ENCODE measurements around the gene AQP3. TPM values are rescaled to one million over a fixed set of nuclear protein-coding genes. Genes with fewer than 3 reads are reported as not detected.

The AQP3 gene
- total and polyA plus RNA-seq, 2 experiments from 2014 or later = 0.29 TPM; not detected in 1

DNA sequence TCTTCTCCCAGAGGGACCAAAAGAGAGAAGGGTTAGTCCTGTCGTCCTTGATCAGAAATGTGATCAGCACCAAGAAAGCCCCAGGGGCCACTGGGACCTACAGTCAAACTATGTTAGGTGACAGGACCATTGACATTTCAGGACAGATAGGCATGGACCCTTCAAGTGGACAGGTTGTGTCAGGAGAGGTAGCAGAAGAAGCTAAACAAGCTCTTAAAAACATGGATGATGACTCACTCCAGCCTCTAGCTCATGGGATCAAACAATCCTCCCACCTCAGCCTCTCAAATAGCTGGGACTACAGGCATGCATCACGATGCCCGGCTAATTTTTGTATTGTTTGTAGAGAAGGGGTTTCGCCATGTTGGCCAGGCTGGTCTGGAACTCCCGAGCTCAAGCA is 2.3 kb upstream of the AQP3 start:
- H3K27me3 ChIP-seq (replicated peaks; ENCODE audit: insufficient read depth) = no peaks in the 10 kb centered on the region
- H3K79me2 ChIP-seq (ENCODE audit: insufficient read depth) = no peaks in the 10 kb centered on the region
- H3K9me2 ChIP-seq (ENCODE audit: insufficient read depth) = no peaks in the 10 kb centered on the region
- H3K9me3 ChIP-seq (ENCODE audit: low read depth) = no peaks in the 10 kb centered on the region
- H3K4me3 ChIP-seq = no peak overlapping the region
- H3K4me2 ChIP-seq (ENCODE audit: unreplicated experiment) = no peak overlapping the region
- peaks cover 6% of the 10 kb centered on the region; the same call in 1 of the 2 replicates for H3K4me1 ChIP-seq (ENCODE audit: insufficient read depth)
- no peaks in the 10 kb centered on the region for H3K36me3 ChIP-seq (ENCODE audit: low read depth)
- TF ChIP-seq EZH2 (IDR thresholded peaks at IDR 0.05; ENCODE audit: insufficient read depth, poor library complexity, severe bottlenecking) (no peak), EZH2phosphoT487 (IDR thresholded peaks at IDR 0.05; ENCODE audit: insufficient read depth, low read depth) (no peak)
- DNase-seq = no peak
- no peak overlapping the region for H2AFZ ChIP-seq
- in situ Hi-C loops (cut with MboI) = loop anchor here (25.0 kb wide), 1 partner anchor 362 kb away; the partner anchor contains the start of gene SMU1
- WGBS, 2 experiments (ENCODE audit: low coverage in 1 of 2, low lambda C conversion rate in 2 of 2, missing lambda C conversion rate in 2 of 2) = 79 to 80% methylated on average over 5 of the region's 5 CpGs
- no peaks in the 10 kb centered on the region for H3F3A ChIP-seq (ENCODE audit: insufficient read depth)
- H3K9ac ChIP-seq = no peak overlapping the region
- H3K27ac ChIP-seq = no peak overlapping the region
- H4K20me1 ChIP-seq (ENCODE audit: insufficient read depth) = no peaks in the 10 kb centered on the region

DNA sequence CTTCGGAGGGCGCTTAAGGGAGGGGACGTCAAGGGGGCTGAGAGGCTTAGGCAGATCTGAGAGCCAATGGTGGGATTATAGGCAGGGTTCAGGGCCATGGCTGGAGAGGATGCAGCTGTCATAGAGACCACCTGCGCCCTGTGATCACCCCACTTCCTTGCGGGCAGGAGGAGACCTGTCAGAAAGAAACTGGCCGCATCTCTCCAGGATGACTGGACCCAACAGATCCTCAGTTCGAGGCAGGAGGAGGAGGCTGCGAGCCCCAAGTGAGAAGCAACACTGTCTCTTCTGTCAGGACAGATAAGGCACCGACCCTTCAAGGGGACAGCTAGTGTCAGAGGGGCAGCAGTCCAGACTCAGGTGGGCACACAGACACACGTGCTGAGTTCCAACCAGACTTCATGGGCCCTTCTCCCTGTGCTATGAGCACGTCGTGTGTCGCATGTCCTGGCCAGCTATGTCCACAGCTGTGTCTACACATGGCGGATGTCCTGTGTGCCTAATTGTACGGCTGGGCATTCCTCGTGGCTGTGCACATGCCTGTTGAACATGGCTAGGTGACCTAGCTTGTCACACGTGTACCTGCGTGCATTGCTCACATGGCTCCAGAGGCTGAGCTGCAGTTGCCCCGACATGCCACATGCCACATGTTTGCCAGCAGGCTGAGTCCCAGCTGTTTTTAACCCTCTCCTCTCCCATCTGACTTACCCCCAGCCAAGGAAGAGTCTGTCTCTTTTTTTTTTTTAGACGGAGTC is 583 bp upstream of the AQP3 start:
- 27 to 28% methylated on average over 20 of the region's 20 CpGs for WGBS, 2 experiments (ENCODE audit: low coverage in 1 of 2, low lambda C conversion rate in 2 of 2, missing lambda C conversion rate in 2 of 2)
- no peaks in the 10 kb centered on the region for H4K20me1 ChIP-seq (ENCODE audit: insufficient read depth)
- no peaks in the 10 kb centered on the region for H3F3A ChIP-seq (ENCODE audit: insufficient read depth)
- no peak overlapping the region for H3K9ac ChIP-seq
- H3K4me2 ChIP-seq (ENCODE audit: unreplicated experiment) = peak overlapping the region; percentile 73
- no peaks in the 10 kb centered on the region for H3K9me2 ChIP-seq (ENCODE audit: insufficient read depth)
- peak overlapping the region; percentile 71 for H3K4me3 ChIP-seq
- peak; percentile 35 for DNase-seq
- no peak overlapping the region for H3K27ac ChIP-seq
- H3K4me1 ChIP-seq (ENCODE audit: insufficient read depth) = peaks cover 6% of the 10 kb centered on the region; the same call in 1 of the 2 replicates
- TF ChIP-seq EZH2 (IDR thresholded peaks at IDR 0.05; ENCODE audit: insufficient read depth, poor library complexity, severe bottlenecking) = no peak
- no peak for TF ChIP-seq EZH2phosphoT487 (IDR thresholded peaks at IDR 0.05; ENCODE audit: insufficient read depth, low read depth)
- no peaks in the 10 kb centered on the region for H3K27me3 ChIP-seq (replicated peaks; ENCODE audit: insufficient read depth)
- H2AFZ ChIP-seq = peak overlapping the region; percentile 76
- no peaks in the 10 kb centered on the region for H3K9me3 ChIP-seq (ENCODE audit: low read depth)
- in situ Hi-C loops (cut with MboI) = no loop called here
- H3K79me2 ChIP-seq (ENCODE audit: insufficient read depth) = no peaks in the 10 kb centered on the region
- H3K36me3 ChIP-seq (ENCODE audit: low read depth) = no peaks in the 10 kb centered on the region

DNA sequence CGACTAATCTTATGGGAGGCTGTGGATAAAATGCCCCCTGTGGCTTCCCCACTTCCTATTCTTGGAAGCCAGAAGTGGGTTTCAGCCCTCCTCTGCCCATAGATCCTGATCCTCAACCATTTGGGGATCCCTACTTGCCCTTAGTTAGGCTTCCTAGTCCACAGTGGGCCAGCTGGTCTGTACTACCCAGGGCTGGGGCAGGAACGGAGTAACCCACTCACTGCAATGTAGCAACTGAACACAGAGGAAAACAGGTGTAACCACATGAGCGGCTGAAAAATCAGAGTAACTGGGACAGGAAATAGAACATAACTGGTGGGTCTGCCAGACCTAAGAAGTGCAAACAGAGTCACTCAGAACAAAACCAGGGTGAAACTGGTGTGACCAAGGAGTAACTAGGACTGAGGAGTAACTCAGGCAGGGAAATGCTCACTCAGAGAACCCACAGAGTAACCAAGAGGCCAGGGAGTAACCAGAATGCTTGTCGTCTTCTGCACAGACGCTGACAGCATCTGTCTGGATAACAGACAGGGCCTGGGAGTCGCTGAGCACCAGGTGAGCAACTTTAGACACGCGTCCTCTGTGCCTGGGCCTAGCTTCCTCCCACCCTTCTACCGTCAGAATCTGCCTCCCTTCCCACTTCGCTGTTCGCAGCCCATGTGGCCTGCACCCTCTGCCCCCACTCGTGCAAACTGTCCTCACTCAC is 1.0 kb downstream of the AQP3 start:
- Histone ChIP-seq H3K9me3 (ENCODE audit: low read depth) (no peaks in the 10 kb centered on the region), H3K4me3 (no peak overlapping the region), H3F3A (ENCODE audit: insufficient read depth) (no peaks in the 10 kb centered on the region), H3K79me2 (ENCODE audit: insufficient read depth) (no peaks in the 10 kb centered on the region), H3K4me2 (ENCODE audit: unreplicated experiment) (peak overlapping the region; percentile 73), H4K20me1 (ENCODE audit: insufficient read depth) (no peaks in the 10 kb centered on the region), H2AFZ (peak overlapping the region; percentile 76), H3K9me2 (ENCODE audit: insufficient read depth) (no peaks in the 10 kb centered on the region), H3K4me1 (ENCODE audit: insufficient read depth) (peaks cover 6% of the 10 kb centered on the region; the same call in 1 of the 2 replicates), H3K9ac (no peak overlapping the region), H3K36me3 (ENCODE audit: low read depth) (no peaks in the 10 kb centered on the region), H3K27ac (no peak overlapping the region), H3K27me3 (replicated peaks; ENCODE audit: insufficient read depth) (no peaks in the 10 kb centered on the region)
- WGBS, 2 experiments (ENCODE audit: low coverage in 1 of 2, low lambda C conversion rate in 2 of 2, missing lambda C conversion rate in 2 of 2) = 81 to 82% methylated on average over 12 of the region's 12 CpGs
- in situ Hi-C loops (cut with MboI) = no loop called here
- DNase-seq = no peak
- TF ChIP-seq EZH2 (IDR thresholded peaks at IDR 0.05; ENCODE audit: insufficient read depth, poor library complexity, severe bottlenecking) = no peak
- TF ChIP-seq EZH2phosphoT487 (IDR thresholded peaks at IDR 0.05; ENCODE audit: insufficient read depth, low read depth) = no peak

DNA sequence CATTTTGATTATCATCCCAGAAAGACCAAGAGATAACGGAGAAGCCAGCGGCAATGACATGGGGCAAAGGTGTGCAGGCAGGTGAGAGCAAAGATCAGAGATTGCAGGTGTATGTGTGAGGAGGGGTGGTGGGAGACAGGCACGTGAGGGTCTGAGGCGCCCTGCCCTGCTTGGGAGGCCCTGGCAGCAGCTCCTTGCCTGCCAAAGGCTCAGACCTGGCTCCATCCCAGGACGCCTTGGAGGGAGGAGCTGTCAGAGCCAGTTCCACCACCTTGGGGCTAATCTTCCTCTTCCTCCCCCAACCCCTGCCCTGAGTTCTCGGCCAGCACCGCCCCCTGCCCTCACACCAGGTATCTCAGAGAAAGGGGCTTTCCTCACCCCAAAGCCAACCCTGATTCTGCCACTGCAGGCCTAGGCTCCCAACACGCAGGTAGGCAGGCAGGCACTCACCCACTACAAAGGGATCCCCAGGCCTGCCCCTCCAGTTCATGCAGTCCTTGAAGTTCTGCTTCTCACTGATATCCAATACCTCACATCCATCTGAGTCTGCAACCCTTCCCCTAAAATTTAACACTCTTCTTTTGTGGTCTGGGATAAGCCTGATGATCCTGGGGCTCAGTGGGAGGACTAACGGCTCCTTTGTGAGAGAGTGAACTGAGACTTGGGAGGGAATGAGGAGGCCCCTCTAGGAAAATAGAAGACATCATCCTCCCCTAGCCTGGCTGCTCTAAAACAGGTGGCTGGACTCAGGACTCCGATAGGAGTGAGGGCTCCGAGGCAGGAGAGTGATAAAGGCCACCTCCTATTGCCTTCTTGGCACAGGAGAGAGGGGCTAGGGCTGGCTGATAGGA is 1.8 kb downstream of the AQP3 start:
- H3K4me2 ChIP-seq (ENCODE audit: unreplicated experiment) = no peak overlapping the region
- H3F3A ChIP-seq (ENCODE audit: insufficient read depth) = no peaks in the 10 kb centered on the region
- TF ChIP-seq EZH2 (IDR thresholded peaks at IDR 0.05; ENCODE audit: insufficient read depth, poor library complexity, severe bottlenecking) (no peak), EZH2phosphoT487 (IDR thresholded peaks at IDR 0.05; ENCODE audit: insufficient read depth, low read depth) (no peak)
- H3K27ac ChIP-seq = no peak overlapping the region
- H3K9ac ChIP-seq = no peak overlapping the region
- in situ Hi-C loops (cut with MboI) = no loop called here
- WGBS, 2 experiments (ENCODE audit: low coverage in 1 of 2, low lambda C conversion rate in 2 of 2, missing lambda C conversion rate in 2 of 2) = 78 to 79% methylated on average over 11 of the region's 11 CpGs
- no peaks in the 10 kb centered on the region for H4K20me1 ChIP-seq (ENCODE audit: insufficient read depth)
- no peaks in the 10 kb centered on the region for H3K79me2 ChIP-seq (ENCODE audit: insufficient read depth)
- H2AFZ ChIP-seq = no peak overlapping the region
- H3K4me3 ChIP-seq = no peak overlapping the region
- H3K9me3 ChIP-seq (ENCODE audit: low read depth) = no peaks in the 10 kb centered on the region
- no peaks in the 10 kb centered on the region for H3K9me2 ChIP-seq (ENCODE audit: insufficient read depth)
- DNase-seq = no peak
- H3K4me1 ChIP-seq (ENCODE audit: insufficient read depth) = peaks cover 6% of the 10 kb centered on the region; the same call in 1 of the 2 replicates
- no peaks in the 10 kb centered on the region for H3K27me3 ChIP-seq (replicated peaks; ENCODE audit: insufficient read depth)
- no peaks in the 10 kb centered on the region for H3K36me3 ChIP-seq (ENCODE audit: low read depth)

Data from GM23248 (cell line).